HL-60/S4 (cell line): ENCODE data around the gene B4GALNT3.

Source experiments
- in situ Hi-C: fragments of 300-500 bp; cut with MboI; formaldehyde crosslinking; loops from 2 replicates; pipeline ENCODE4 v1.14.3; 2022; ENCODE audit warnings: low sequenced_read_pairs

B4GALNT3 gene

GRCh38 chr12:466762-467161 lies 7.0 kb downstream of the B4GALNT3 start:
- in situ Hi-C loops, result no loop called here

DNA sequence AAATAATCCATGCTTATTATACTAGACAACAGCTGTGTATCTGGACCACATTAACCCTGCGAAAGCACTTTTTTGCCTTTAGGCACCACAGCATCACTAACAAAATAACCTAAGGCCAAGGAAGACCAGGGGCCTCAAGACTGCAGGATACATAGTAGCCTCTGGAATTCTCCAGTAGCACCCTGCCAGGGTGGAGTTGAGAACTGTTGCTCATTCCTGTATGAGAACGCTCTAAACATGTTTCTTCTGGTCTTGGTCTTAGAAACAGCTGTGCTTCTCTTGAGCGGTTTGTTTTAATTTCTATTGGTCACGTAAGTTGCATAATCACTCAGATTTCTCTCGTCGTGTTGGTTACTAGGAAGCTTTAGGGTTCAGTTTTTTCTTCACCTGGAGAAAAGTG lies 7.9 kb downstream of the B4GALNT3 start:
- in situ Hi-C loops, result no loop called here

- in situ Hi-C loops, result no loop called here
These were observed 9.1 kb downstream of the B4GALNT3 start for GRCh38 chr12:468671-469389.

DNA sequence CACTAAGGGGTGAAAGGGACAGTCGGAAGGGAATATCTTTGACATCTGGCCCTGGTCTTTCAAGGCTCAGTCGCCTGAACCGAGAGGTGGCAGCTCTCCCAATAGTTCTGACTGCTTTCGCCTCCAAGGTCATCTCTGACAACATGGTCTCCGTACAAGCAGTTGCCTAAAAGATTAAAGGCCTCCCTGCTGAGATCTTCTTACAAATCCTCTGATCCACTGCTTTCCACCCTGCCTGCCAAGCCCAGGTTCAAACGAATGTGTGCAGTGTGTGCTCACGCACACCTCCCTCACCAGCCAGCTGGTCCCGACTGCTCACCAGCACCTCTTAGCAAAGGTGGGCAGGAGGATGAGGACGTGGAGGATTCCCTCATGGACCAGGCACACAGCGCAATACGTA lies 10.4 kb downstream of the B4GALNT3 start:
- in situ Hi-C loops, result no loop called here

- in situ Hi-C loops, result no loop called here
These were observed 13.5 kb downstream of the B4GALNT3 start for GRCh38 chr12:473198-473597.

DNA sequence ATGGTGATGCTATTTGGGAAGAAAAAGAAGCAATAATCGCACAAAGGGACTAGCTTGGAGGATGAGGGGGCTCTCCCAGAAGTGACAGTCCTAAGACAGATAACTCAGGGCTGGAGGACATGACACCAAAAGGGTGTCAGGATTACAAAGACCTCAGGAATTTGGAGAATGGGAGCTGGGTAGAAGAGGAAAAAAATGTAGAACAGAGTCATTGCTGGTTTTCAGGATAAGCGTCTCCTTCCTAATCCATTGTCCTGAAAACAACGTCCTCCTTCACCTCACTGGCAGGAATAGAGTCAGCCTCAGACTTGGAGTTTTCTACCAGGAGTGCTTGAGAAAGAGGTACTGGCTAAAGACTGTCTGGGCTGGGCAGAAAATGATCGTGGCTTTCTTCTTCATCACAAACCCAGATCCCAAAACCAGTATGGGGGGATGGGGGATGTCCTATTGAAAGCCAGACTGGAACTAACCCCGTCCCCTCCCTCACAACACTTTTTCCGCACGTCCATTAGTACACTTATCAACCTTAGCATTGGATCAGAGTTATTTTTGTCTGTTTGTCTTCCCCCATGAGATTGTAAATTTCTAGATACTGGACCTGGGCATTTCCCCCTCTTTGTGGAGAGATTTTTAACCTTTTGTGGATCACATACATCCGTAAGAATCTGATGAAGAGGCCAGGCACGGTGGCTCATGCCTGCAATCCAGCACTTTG lies 14.3 kb downstream of the B4GALNT3 start:
- in situ Hi-C loops, result no loop called here

GRCh38 chr12:475286-475685 lies 15.5 kb downstream of the B4GALNT3 start:
- in situ Hi-C loops, result no loop called here

DNA sequence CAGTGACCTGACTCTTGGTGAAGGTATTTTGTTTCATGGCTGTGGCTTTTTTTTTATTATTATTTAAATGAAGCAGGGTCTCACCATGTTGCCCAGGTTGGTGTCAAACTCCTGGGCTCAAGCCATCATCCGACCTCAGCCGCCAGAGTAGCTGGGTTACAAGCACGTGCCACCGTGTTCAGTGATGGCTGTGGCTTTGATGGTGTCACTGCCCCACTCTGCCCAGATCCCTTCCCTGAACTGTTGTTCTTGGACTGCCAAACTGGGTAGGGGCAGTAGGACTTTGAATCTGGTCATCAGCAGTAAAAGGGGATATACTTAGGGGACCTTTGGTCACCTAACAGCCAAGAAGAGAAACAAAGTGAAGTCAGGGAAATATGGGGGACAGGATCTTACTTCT lies 19.4 kb downstream of the B4GALNT3 start:
- in situ Hi-C loops, result no loop called here

GRCh38 chr12:480831-481816 lies 21.4 kb downstream of the B4GALNT3 start:
- in situ Hi-C loops, result no loop called here

DNA sequence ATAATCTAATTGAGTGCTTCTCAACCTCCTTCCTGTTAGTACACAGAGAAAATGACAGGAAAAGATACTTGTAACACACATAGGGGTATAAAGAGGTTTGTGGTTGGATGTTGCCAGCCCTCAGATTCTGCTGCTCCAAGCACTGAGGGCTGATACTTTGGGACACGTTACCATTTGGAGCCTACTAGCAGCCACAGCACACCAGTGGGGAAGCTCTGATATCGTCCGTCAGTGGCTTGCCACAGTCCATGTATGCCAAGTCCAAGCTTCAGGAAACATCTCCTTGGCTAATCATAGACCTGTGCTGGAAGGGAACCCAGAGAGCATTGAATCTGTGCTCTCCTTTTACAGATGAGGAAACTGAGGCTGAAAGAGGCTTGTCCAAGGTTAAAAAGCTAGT lies 22.3 kb downstream of the B4GALNT3 start:
- in situ Hi-C loops, result no loop called here

- in situ Hi-C loops, result no loop called here
These were observed 24.4 kb downstream of the B4GALNT3 start for GRCh38 chr12:484096-484495.

DNA sequence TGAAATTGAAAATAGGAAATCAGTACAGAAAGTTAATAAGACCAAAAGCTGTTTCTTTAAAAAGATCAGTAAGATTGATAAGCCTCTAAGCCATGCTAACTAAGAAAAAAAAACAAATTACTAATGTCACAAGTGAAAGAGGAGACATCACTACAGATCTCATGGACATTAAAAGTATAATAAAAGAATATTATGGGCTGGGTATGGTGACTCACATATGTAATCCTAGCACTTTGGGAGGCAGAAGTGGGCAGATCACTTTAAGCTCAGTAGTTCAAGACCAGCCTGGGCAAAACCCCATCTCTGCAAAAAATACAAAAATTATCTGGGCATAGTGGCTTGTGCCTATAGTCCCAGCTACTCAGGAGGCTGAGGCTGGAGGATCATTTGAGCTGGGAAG lies 30.5 kb downstream of the B4GALNT3 start:
- in situ Hi-C loops, result no loop called here

GRCh38 chr12:495466-495865 lies 35.7 kb downstream of the B4GALNT3 start:
- in situ Hi-C loops, result no loop called here

GRCh38 chr12:496736-497135 lies 37.0 kb downstream of the B4GALNT3 start:
- in situ Hi-C loops, result no loop called here

DNA sequence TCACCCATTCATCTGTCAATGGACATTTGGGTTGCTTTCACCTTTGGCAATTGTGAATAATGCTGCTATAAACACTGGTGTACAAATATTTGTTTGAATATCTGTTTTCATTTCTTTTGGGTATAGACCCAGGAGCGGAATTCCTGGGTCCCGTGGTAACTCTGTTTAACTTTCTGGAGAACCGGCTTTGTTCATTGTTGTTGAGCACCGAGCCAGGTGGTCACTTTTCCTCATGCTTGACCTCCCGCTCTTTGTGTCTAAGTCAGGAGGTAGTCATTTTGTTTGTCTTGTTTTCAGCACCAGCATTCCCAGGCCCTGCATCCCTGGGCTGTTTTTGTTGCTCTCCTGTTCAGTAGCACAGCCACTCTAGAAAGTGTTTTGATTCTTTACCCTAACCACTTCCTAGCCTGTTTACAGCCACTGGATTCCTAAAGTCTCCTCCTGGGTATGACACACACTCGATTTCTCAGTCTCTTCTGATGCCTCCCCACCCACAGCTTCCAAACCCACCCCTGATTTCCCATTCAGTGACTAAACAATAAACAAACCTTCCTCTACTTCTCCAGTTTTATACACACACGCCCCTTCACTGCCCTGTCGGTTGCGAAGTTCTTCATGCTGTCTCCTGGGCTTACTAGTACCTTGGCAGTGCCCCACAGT lies 37.9 kb downstream of the B4GALNT3 start:
- in situ Hi-C loops, result no loop called here

- in situ Hi-C loops, result no loop called here
These were observed 40.2 kb downstream of the B4GALNT3 start for GRCh38 chr12:499837-500458.

DNA sequence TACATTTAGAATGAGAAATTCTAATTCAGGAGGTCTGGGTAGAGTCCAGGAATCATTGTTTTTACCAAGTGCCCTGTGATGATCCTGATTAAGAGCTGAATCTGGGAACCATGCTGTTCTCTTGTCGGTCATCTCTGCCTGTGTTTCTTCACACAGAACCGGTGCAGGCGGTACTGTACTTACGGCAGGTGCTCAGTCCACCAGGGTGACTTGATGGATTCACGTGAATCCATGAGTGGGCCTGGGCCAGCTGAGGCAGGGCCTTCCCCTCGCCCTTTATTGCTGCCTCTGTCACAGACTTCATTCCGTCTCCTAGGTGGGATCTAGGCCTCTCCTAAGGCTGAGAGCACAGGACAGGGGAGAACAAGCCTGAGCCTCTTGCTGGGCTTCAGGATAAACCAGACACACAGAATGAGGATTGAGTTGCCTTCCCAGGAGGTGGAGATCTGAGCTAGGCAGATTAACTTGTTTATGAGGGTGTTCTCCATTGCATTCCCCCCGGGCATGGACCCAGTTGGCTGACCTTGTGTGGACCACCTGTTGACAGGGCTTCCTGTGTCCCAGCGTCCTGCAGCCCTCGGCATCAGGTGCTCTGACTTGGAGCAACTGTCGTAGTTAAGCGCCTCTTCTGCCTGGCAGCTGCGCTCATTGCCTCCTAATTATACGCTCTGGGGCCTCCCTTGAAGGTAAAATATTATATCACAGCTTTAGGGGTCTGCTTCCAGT lies 42.1 kb downstream of the B4GALNT3 start:
- in situ Hi-C loops, result no loop called here

DNA sequence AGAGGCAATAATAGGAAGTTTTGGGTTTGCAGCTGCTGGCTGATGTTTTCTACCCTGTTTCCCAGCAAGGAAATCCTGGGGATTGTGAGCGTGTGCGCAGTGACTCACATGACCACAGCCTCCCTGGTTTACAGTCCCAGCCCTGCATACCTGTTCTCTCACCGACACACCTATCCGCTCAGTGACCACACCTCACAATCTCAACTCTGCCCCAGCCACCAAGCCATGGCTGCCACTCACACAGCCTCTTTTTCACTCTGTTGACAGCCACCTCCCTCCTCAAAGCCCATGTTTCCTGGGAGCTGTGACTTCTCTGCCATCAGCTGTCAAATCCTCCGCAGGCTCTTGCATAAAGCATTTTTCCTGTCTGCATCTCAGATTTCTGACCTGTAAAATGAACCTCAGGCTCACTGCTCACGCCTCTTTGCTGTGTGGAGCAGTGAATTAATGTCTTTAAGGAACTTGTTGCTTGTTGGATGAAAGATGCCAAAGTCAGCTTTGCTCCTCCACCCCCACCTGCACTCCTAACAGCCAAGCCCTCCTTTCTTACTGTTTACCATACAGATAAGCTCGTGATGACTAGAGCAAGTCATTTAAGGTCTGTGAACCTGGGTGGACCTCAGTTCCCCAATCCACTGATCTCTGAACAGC lies 43.5 kb downstream of the B4GALNT3 start:
- in situ Hi-C loops, result no loop called here

DNA sequence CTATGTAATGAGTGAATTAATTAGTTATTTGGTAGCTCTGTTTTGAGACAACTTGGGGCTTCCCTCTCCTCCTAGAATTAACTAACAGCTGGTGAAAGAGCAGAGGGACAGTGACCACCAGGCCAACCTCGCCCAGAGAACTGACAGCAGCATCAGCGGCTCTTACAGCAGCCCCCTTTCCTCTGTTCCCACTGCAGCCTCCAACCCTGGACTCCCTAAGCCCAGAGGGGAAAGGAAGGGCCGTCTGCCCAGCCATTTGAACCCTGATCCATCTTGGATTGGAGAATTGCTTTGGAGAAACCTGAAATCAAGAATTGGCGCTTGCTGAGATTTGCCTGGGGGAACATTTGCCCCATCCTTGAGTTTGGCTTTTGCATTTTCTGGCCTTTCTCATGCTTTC lies 45.5 kb downstream of the B4GALNT3 start:
- in situ Hi-C loops, result no loop called here
